Measurements from ENCODE around the gene LCORL. TPM values are rescaled to one million over a fixed set of nuclear protein-coding genes. Genes with fewer than 3 reads are reported as not detected.

The LCORL gene
- total RNA-seq, 1 donor from 2014 or later: 16.9 TPM

Other genes starting within 250 kb of the LCORL start
- not detected in 2 replicates for gene FAM184B, start 240.1 kb downstream of the LCORL start, total RNA-seq
- 13.3 and 19.0 TPM in 2 replicates for gene DCAF16, start 211.0 kb downstream of the LCORL start, total RNA-seq
- 4.0 and 14.8 TPM in 2 replicates for gene NCAPG, start 210.8 kb downstream of the LCORL start, total RNA-seq